IMR-90 (cell line): ENCODE data around the gene SYS1. TPM values are rescaled to one million over a fixed set of nuclear protein-coding genes. Genes with fewer than 3 reads are reported as not detected.

Experiments used
- ATAC-seq: fragments of 200-7000 bp; cut with Tn5 transposase; 2 replicates; pipeline ENCODE4 v1.9.1; 2020; ENCODE audit warnings: low read depth, mild to moderate bottlenecking, moderate library complexity
- BruUV-seq: library from RNA; stranded (reverse); fragments of 400-500 nt; replicated peaks from 2 replicates; lab custom pipeline; 2021; lab: Mats Ljungman, UMichigan
- CTCF ChIA-PET: fragments of 300-600 bp; formaldehyde crosslinking; extraction: SDS; loops from one replicate; lab custom pipeline; 2021; ENCODE audit warnings: antibody characterized with exemption; lab: Yijun Ruan, JAX
- POLR2A ChIA-PET: fragments of 300-600 bp; sonication (Branson Sonifier 250); formaldehyde crosslinking; loops from one replicate; lab custom pipeline; 2022; ENCODE audit warnings: antibody characterized with exemption; ENCODE audit not compliant: unreplicated experiment; lab: Charles Lee
- DNase-seq: peaks from one replicate; pipeline ENCODE4 v3.0.0; 2013
- H2AFZ ChIP-seq: replicated peaks from 2 replicates; pipeline ENCODE3; 2013; ENCODE audit warnings: low read length, mild to moderate bottlenecking; ENCODE audit not compliant: poor library complexity
- H2AK5ac ChIP-seq: 2 replicates; pipeline ENCODE4 v1.6.1; 2013; ENCODE audit warnings: low read depth, low read length, inconsistent platforms
- H2AK9ac ChIP-seq: replicated peaks from 2 replicates; pipeline ENCODE3; 2013; ENCODE audit warnings: mild to moderate bottlenecking, low read depth, low read length, moderate library complexity; ENCODE audit not compliant: poor library complexity
- H2BK120ac ChIP-seq: 2 replicates; pipeline ENCODE4 v1.6.1; 2013; ENCODE audit warnings: low read depth, low read length, inconsistent platforms
- H2BK15ac ChIP-seq: 3 replicates; pipeline ENCODE4 v1.6.1; 2013; ENCODE audit warnings: low read depth, low read length, inconsistent platforms
- H2BK20ac ChIP-seq: 2 replicates; pipeline ENCODE4 v1.6.1; 2013; ENCODE audit warnings: low read depth, mild to moderate bottlenecking, inconsistent platforms, low read length, moderate library complexity
- H2BK5ac ChIP-seq: 2 replicates; pipeline ENCODE4 v1.6.1; 2013; ENCODE audit warnings: mild to moderate bottlenecking, low read depth, low read length, inconsistent platforms; ENCODE audit not compliant: poor library complexity, severe bottlenecking
- H3K14ac ChIP-seq: replicated peaks from 2 replicates; pipeline ENCODE4 v1.6.1; 2013; ENCODE audit warnings: low read depth, low read length, inconsistent platforms
- H3K18ac ChIP-seq: 2 replicates; pipeline ENCODE4 v1.6.1; 2013; ENCODE audit warnings: low read depth, low read length, control low read depth
- H3K23ac ChIP-seq: 2 replicates; pipeline ENCODE4 v1.6.1; 2013; ENCODE audit warnings: low read depth, low read length, inconsistent platforms
- H3K27ac ChIP-seq: 2 replicates; pipeline ENCODE4 v1.5.1; 2013; ENCODE audit warnings: mild to moderate bottlenecking, control low read depth, low read length; ENCODE audit not compliant: insufficient read depth
- H3K27me3 ChIP-seq: 2 replicates; pipeline ENCODE4 v1.6.1; 2013; ENCODE audit warnings: low read length; ENCODE audit not compliant: control insufficient read depth, insufficient read depth
- H3K36me3 ChIP-seq: 2 replicates; pipeline ENCODE4 v1.6.1; 2013; ENCODE audit warnings: low read length, mixed read lengths; ENCODE audit not compliant: control insufficient read depth, insufficient read depth
- H3K4ac ChIP-seq: 2 replicates; pipeline ENCODE4 v1.6.1; 2013; ENCODE audit warnings: low read depth, low read length, inconsistent platforms
- H3K4me1 ChIP-seq: 2 replicates; pipeline ENCODE4 v1.6.1; 2013; ENCODE audit warnings: low read length, mixed read lengths; ENCODE audit not compliant: control insufficient read depth, insufficient read depth
- H3K4me2 ChIP-seq: 2 replicates; pipeline ENCODE4 v1.6.1; 2013; ENCODE audit warnings: low read depth, mild to moderate bottlenecking, control low read depth, low read length, moderate library complexity
- H3K4me3 ChIP-seq: 2 replicates; pipeline ENCODE4 v1.5.1; 2013; ENCODE audit warnings: low read depth, mild to moderate bottlenecking, control low read depth, low read length, moderate library complexity; ENCODE audit not compliant: insufficient read depth
- H3K56ac ChIP-seq: 2 replicates; pipeline ENCODE4 v1.6.1; 2013; ENCODE audit warnings: low read length, inconsistent platforms; ENCODE audit not compliant: insufficient read depth; ENCODE audit errors: extremely low read depth
- H3K79me1 ChIP-seq, 2 experiments: 2 replicates each; pipeline ENCODE4 v1.6.1; 2013; ENCODE audit warnings: low read length in 2 of 2, inconsistent platforms in 1 of 2, low read depth in 1 of 2
- H3K9ac ChIP-seq: 2 replicates; pipeline ENCODE4 v1.6.1; 2013; ENCODE audit warnings: low read depth, low read length, control low read depth
- H3K9me1 ChIP-seq: 2 replicates; pipeline ENCODE4 v1.6.1; 2013; ENCODE audit warnings: low read length, inconsistent platforms; ENCODE audit not compliant: insufficient read depth
- H3K9me3 ChIP-seq: 2 replicates; pipeline ENCODE4 v1.6.1; 2013; ENCODE audit warnings: low read length; ENCODE audit not compliant: control insufficient read depth, insufficient read depth
- H4K20me1 ChIP-seq: 2 replicates; pipeline ENCODE4 v1.6.1; 2013; ENCODE audit warnings: low read length, inconsistent platforms; ENCODE audit not compliant: insufficient read depth
- H4K5ac ChIP-seq: 2 replicates; pipeline ENCODE4 v1.6.1; 2013; ENCODE audit warnings: mild to moderate bottlenecking, low read depth, low read length, control low read depth
- H4K8ac ChIP-seq, 2 experiments: 2 replicates each; pipeline ENCODE4 v1.6.1; 2013; ENCODE audit warnings: low read depth in 2 of 2, low read length in 2 of 2, control low read depth in 1 of 2, inconsistent platforms in 1 of 2
- H4K91ac ChIP-seq: 2 replicates; pipeline ENCODE4 v1.6.1; 2013; ENCODE audit warnings: low read depth, low read length, inconsistent platforms; ENCODE audit not compliant: insufficient read depth
- BHLHE40 ChIP-seq: fragments of 150-350 bp; IDR thresholded peaks from 2 replicates; pipeline ENCODE4 v1.6.1; 2016; ENCODE audit warnings: mild to moderate bottlenecking, low read depth, low read length
- FOS ChIP-seq: fragments of 150-350 bp; IDR thresholded peaks from 2 replicates; pipeline ENCODE4 v1.6.1; 2016; ENCODE audit warnings: low read depth, low read length
- MAFK ChIP-seq: IDR thresholded peaks from 2 replicates; pipeline ENCODE4 v1.6.1; 2012; ENCODE audit warnings: low read depth, low read length, improper control_type of control experiment
- MAZ ChIP-seq: IDR thresholded peaks from 2 replicates; pipeline ENCODE4 v1.6.1; 2012; ENCODE audit warnings: low read depth, mild to moderate bottlenecking, low read length, improper control_type of control experiment, moderate library complexity, borderline replicate concordance
- NFE2L2 ChIP-seq: fragments of 150-350 bp; IDR thresholded peaks from 2 replicates; pipeline ENCODE4 v1.6.1; 2016; ENCODE audit warnings: low read depth, mild to moderate bottlenecking, low read length
- POLR2A ChIP-seq: IDR thresholded peaks from 2 replicates; pipeline ENCODE4 v1.6.1; 2012; ENCODE audit warnings: mild to moderate bottlenecking, low read depth, low read length
- RFX5 ChIP-seq: IDR thresholded peaks from 2 replicates; pipeline ENCODE4 v1.8.0; 2012; ENCODE audit warnings: low read depth, mild to moderate bottlenecking, low read length, moderate library complexity
- WGBS, 2 experiments: methylation state at CpG; one replicate each; pipeline versions ENCODE4 v1.1.5 to v1.1.7; 2013; ENCODE audit warnings: missing lambda C conversion rate in 2 of 2; ENCODE audit not compliant: insufficient read length in 1 of 2; ENCODE audit errors: extremely low coverage in 2 of 2; 5-methylcytosine and 5-hydroxymethylcytosine counted together
- dilution Hi-C: fragments of 300-500 bp; cut with HindIII; formaldehyde crosslinking; loops from one replicate; pipeline ENCODE4 v1.14.3; 2018; ENCODE audit warnings: low sequenced_read_pairs; ENCODE audit not compliant: unreplicated experiment
- in situ Hi-C: fragments of 300-500 bp; cut with MboI; formaldehyde crosslinking; loops from 3 replicates; pipeline ENCODE4 v1.14.3; 2019; ENCODE audit warnings: low sequenced_read_pairs, inconsistent platforms, mixed read lengths
- intact Hi-C: fragments of 100-400 bp; cut with micrococcal nuclease; formaldehyde crosslinking; loops from 2 replicates; pipeline ENCODE4 v1.10.0; 2022
- polyA plus RNA-seq, 3 experiments: library from polyadenylated mRNA; depleted of rRNA; stranded (reverse); fragments of >200 nt; gene quantifications; 2 replicates each; pipeline ENCODE4 v1.2.3, GENCODE V29; 2012; ENCODE audit warnings: low replicate concordance in 1 of 3
- total RNA-seq: library from RNA; depleted of rRNA; stranded (reverse); fragments of >200 nt; gene quantifications from 2 replicates; pipeline ENCODE4 v1.2.3, GENCODE V29; 2012
- TF ChIP-seq, protein P1 (sequence below): fragments of 150-350 bp; IDR thresholded peaks from 2 replicates; pipeline ENCODE4 v1.6.1; 2016; ENCODE audit warnings: low read depth, mild to moderate bottlenecking, low read length, moderate library complexity, borderline replicate concordance
- TF ChIP-seq, protein P2 (sequence below): fragments of 150-350 bp; IDR thresholded peaks from 2 replicates; pipeline ENCODE4 v1.6.1; 2017; ENCODE audit warnings: mild to moderate bottlenecking, antibody characterized with exemption, low read length, low read depth
- TF ChIP-seq, protein P3 (sequence below): conservative IDR thresholded peaks from 2 replicates; pipeline ENCODE4 v1.5.1; 2012; ENCODE audit warnings: mild to moderate bottlenecking, low read depth, low read length, improper control_type of control experiment

The SYS1 gene
- total and polyA plus RNA-seq, 2 of the 4 experiments (the other 2 are of a cell fraction) = 12.9 to 24.6 TPM

DNA sequence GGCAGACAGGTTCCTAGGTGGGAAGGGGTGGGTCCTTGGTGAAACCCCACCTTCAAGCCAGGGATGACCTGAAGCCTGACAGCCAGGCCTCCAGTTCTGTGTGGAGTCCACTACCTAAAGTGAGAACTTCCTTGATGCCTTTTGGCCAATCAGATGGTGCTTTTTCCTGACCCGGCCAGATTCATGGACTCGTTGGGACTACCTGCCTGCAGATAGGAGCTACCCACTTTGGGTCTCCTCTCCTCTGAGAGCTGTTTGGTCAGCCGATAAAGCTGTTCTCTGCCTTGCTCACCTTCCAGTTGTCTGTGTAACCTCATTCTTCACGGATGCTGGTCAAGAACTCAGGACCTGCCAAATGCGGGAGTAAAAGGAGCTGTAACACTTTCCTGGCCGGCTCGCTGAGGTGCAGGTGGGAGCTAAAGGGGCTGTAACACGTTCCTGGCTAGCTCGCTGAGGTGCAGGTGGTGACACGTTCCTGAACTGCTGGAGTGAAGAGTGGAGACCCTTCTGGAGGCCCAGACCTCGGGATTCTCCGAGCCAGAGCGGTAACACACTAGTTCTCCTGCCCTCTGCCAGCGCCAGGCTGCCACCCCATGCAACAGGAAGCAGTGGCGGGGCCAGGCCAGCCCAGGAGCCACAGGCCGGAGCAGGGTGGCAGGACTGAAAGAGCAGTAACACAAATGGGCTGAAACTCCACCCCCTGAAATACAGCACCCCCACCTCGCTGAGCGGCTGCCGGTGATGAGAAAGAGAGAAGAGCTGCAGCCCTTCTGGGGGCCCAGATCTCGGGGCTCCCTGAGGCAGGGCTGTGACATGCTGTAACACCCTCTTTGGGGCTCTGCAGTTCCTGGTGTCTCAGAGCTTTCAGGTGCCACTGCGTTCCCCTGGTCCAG lies 31.5 kb downstream of the SYS1 start:
- Histone ChIP-seq H4K91ac (no peak overlapping the region), H2AK9ac (no peak overlapping the region), H3K27ac (no peak overlapping the region), H3K23ac (no peak overlapping the region), H3K18ac (no peak overlapping the region), H3K4me3 (no peak overlapping the region), H2AK5ac (no peak overlapping the region), H3K36me3 (no peaks in the 10 kb centered on the region), H2BK120ac (no peak overlapping the region), H3K27me3 (no peaks in the 10 kb centered on the region), H3K9me3 (no peaks in the 10 kb centered on the region), H3K56ac (no peak overlapping the region), H4K20me1 (no peaks in the 10 kb centered on the region), H3K9ac (no peak overlapping the region), H4K8ac (no peak overlapping the region), H2BK5ac (no peak overlapping the region), H3K4ac (no peak overlapping the region), H4K5ac (no peak overlapping the region), H3K9me1 (no peaks in the 10 kb centered on the region), H2BK15ac (no peak overlapping the region), H3K4me1 (no peaks in the 10 kb centered on the region), H3K14ac (no peak overlapping the region), H2AFZ (no peak overlapping the region), H3K4me2 (no peak overlapping the region), H3K79me1 (no peaks in the 10 kb centered on the region), H2BK20ac (no peak overlapping the region)
- BruUV-seq = no TSS peak
- intact Hi-C loops (no loop called here), dilution Hi-C loops (no loop called here), in situ Hi-C loops (no loop called here)
- ChIA-PET POLR2A (no interaction called here), CTCF (interaction anchor here (0.9 kb wide), 1 partner anchor 21 kb away, joined by 4 read pairs; no protein-coding TSS in a partner anchor)
- no peak for DNase-seq
- WGBS, 2 experiments = 84% methylated on average over 9 of the region's 21 CpGs; no CpG with 5 or more reads in 1 of the 2 experiments
- no peak for ATAC-seq
- TF ChIP-seq BHLHE40 (no peak), RFX5 (no peak), MAFK (no peak), NFE2L2 (no peak), MAZ (no peak), FOS (no peak), POLR2A (no peak)
- TF ChIP-seq, protein P1, sequence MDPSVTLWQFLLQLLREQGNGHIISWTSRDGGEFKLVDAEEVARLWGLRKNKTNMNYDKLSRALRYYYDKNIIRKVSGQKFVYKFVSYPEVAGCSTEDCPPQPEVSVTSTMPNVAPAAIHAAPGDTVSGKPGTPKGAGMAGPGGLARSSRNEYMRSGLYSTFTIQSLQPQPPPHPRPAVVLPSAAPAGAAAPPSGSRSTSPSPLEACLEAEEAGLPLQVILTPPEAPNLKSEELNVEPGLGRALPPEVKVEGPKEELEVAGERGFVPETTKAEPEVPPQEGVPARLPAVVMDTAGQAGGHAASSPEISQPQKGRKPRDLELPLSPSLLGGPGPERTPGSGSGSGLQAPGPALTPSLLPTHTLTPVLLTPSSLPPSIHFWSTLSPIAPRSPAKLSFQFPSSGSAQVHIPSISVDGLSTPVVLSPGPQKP = no peak
- TF ChIP-seq, protein P2, sequence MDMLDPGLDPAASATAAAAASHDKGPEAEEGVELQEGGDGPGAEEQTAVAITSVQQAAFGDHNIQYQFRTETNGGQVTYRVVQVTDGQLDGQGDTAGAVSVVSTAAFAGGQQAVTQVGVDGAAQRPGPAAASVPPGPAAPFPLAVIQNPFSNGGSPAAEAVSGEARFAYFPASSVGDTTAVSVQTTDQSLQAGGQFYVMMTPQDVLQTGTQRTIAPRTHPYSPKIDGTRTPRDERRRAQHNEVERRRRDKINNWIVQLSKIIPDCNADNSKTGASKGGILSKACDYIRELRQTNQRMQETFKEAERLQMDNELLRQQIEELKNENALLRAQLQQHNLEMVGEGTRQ = no peak
- TF ChIP-seq, protein P3, sequence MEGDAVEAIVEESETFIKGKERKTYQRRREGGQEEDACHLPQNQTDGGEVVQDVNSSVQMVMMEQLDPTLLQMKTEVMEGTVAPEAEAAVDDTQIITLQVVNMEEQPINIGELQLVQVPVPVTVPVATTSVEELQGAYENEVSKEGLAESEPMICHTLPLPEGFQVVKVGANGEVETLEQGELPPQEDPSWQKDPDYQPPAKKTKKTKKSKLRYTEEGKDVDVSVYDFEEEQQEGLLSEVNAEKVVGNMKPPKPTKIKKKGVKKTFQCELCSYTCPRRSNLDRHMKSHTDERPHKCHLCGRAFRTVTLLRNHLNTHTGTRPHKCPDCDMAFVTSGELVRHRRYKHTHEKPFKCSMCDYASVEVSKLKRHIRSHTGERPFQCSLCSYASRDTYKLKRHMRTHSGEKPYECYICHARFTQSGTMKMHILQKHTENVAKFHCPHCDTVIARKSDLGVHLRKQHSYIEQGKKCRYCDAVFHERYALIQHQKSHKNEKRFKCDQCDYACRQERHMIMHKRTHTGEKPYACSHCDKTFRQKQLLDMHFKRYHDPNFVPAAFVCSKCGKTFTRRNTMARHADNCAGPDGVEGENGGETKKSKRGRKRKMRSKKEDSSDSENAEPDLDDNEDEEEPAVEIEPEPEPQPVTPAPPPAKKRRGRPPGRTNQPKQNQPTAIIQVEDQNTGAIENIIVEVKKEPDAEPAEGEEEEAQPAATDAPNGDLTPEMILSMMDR = no peak
